ENCODE data around the gene CDHR5.

- TF ChIP-seq CTCF (IDR thresholded peaks at IDR 0.05; ENCODE audit: insufficient read depth, low read length, poor library complexity, severe bottlenecking) (no peak), EZH2phosphoT487 (conservative IDR thresholded peaks at IDR 0.05; ENCODE audit: low read length) (no peak)
These were observed 51.5 kb downstream of the CDHR5 start for GRCh38 chr11:573146-573759.

Measured in SU-DHL-6 (cell line).